Vagina (tissue), 2 donors: ENCODE measurements around the gene PUSL1. TPM values are rescaled to one million over a fixed set of nuclear protein-coding genes. Genes with fewer than 3 reads are reported as not detected.

Experiments used
- DNase-seq, 2 donors: peaks; one replicate each; pipeline ENCODE4 v3.0.0-alpha.2; 2017; ENCODE audit errors: extremely low spot score in 2 of 2
- H3K27ac ChIP-seq: fragments of 200-600 bp; sonication (generic); one replicate; pipeline ENCODE4 v1.5.1; 2019
- H3K27me3 ChIP-seq: fragments of 200-600 bp; sonication (generic); one replicate; pipeline ENCODE4 v1.5.1; 2019
- H3K36me3 ChIP-seq, 2 donors: fragments of 200-600 bp; sonication (generic); one replicate each; pipeline ENCODE4 v1.5.1; 2017 to 2019
- H3K4me1 ChIP-seq: fragments of 200-600 bp; sonication (generic); one replicate; pipeline ENCODE4 v1.5.1; 2019
- H3K4me3 ChIP-seq, 2 donors: fragments of 200-600 bp; sonication (generic); 1 replicate in 1 of 2; 2 replicates in 1 of 2; pipeline ENCODE4 v1.5.1; 2016 to 2019
- H3K9me3 ChIP-seq: fragments of 200-600 bp; sonication (generic); one replicate; pipeline ENCODE4 v1.5.1; 2019
- POLR2A ChIP-seq, 2 donors: fragments of 450-650 bp; IDR thresholded peaks; one replicate each; pipeline ENCODE4 v1.6.1; 2017; ENCODE audit warnings: antibody characterized with exemption in 2 of 2, mild to moderate bottlenecking in 2 of 2, moderate library complexity in 2 of 2
- POLR2AphosphoS5 ChIP-seq, 2 donors: sonication (generic); formaldehyde crosslinking; IDR thresholded peaks; one replicate each; pipeline ENCODE4 v1.9.0; 2017; ENCODE audit warnings: antibody characterized with exemption in 2 of 2, mild to moderate bottlenecking in 2 of 2, low read depth in 1 of 2; ENCODE audit not compliant: insufficient read depth in 1 of 2
- intact Hi-C: fragments of 100-400 bp; cut with DNase I; formaldehyde crosslinking; loops from one replicate; pipeline ENCODE4 v1.15.1; 2023
- total RNA-seq: library from RNA; depleted of rRNA; stranded (reverse); fragments of >200 nt; gene quantifications from one replicate; pipeline ENCODE4 v1.2.3, GENCODE V29; 2016
- TF ChIP-seq, protein P1 (sequence below), 3 experiments: fragments of 450-650 bp in 2 of 3; fragments of 200-600 bp in 1 of 3; sonication (generic) in 1 of 3; IDR thresholded peaks; one replicate each; pipeline ENCODE4 v1.5.1; 2017 to 2019; ENCODE audit warnings: antibody characterized with exemption in 3 of 3, mild to moderate bottlenecking in 2 of 3, moderate library complexity in 2 of 3

PUSL1 gene
- total RNA-seq, 1 donor from 2014 or later = 31.2 TPM

DNA sequence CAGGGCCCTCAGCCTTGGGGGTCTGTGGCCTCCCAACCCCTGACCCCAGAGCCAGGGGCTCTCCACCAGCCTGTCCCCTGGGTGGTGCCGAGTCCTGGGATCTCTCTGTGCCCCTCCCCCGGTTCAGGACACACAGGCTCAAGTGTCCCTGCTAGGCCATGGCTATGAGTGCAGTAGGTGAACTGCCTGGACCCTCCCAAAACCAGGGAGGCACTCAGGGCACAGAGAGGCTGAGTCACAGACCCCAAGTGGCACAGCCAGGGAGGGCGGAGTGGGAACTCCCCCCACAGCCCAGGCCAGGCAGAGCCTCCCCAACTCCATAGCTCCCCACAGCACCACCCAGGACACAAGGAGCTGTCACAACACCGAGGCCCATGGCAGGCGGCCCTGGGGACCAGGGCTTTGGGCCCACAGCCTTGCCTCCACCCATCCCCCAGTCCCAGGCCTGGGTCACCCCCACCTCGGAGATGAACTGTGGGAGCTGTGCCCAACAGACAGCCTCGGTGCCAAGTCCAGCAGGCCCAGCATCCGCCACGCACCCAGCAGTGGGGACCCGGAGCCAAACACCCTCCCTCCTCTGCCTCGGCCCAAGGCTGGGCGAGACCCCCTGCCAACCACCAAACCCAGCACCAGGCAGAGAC, 37.6 kb downstream of the PUSL1 start:
- no peaks in the 10 kb centered on the region for H3K9me3 ChIP-seq
- H3K4me3 ChIP-seq = peak overlapping the region in 1 of 2 donors; percentile 13
- H3K27me3 ChIP-seq = no peaks in the 10 kb centered on the region
- TF ChIP-seq POLR2AphosphoS5 (IDR thresholded peaks at IDR 0.05; ENCODE audit: insufficient read depth in 1 of 2, low read depth in 1 of 2) (no peak), POLR2A (IDR thresholded peaks at IDR 0.05) (no peak)
- TF ChIP-seq, protein P1, sequence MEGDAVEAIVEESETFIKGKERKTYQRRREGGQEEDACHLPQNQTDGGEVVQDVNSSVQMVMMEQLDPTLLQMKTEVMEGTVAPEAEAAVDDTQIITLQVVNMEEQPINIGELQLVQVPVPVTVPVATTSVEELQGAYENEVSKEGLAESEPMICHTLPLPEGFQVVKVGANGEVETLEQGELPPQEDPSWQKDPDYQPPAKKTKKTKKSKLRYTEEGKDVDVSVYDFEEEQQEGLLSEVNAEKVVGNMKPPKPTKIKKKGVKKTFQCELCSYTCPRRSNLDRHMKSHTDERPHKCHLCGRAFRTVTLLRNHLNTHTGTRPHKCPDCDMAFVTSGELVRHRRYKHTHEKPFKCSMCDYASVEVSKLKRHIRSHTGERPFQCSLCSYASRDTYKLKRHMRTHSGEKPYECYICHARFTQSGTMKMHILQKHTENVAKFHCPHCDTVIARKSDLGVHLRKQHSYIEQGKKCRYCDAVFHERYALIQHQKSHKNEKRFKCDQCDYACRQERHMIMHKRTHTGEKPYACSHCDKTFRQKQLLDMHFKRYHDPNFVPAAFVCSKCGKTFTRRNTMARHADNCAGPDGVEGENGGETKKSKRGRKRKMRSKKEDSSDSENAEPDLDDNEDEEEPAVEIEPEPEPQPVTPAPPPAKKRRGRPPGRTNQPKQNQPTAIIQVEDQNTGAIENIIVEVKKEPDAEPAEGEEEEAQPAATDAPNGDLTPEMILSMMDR (IDR thresholded peaks at IDR 0.05) = no peak
- H3K27ac ChIP-seq = peak overlapping the region; percentile 81
- no peaks in the 10 kb centered on the region for H3K36me3 ChIP-seq
- intact Hi-C loops = loop anchor here (5.0 kb wide), 1 partner anchor 39 kb away; the partner anchor contains the start of genes ACAP3 and PUSL1
- H3K4me1 ChIP-seq = peaks cover 51% of the 10 kb centered on the region
- DNase-seq = no peak

DNA sequence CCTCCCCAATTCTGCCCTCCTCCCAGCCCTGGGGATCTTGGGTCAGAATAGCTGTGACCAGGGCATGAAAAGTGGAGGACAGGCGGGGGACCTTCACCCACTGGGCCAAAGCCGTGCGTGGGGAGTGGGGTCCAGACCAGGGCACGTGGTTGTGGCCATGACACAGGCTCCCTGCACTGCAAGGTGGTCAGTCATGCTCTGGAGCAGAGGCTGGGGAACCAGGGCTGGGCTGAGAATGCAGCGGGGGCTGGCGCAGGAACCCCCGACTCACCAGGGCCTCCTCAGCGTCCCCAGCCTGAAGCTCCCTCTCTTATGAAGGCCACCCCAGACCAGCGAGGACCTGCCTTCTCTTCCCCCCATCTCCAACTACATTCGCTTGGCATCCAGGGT, 38.1 kb downstream of the PUSL1 start:
- DNase-seq = no peak
- TF ChIP-seq POLR2AphosphoS5 (IDR thresholded peaks at IDR 0.05; ENCODE audit: insufficient read depth in 1 of 2, low read depth in 1 of 2) = no peak
- TF ChIP-seq POLR2A (IDR thresholded peaks at IDR 0.05) = no peak
- TF ChIP-seq, protein P1 (IDR thresholded peaks at IDR 0.05) = no peak
- Histone ChIP-seq H3K27ac (peak overlapping the region; percentile 81), H3K27me3 (no peaks in the 10 kb centered on the region), H3K36me3 (no peaks in the 10 kb centered on the region), H3K4me3 (peak overlapping the region; percentile 13 to 71), H3K9me3 (no peaks in the 10 kb centered on the region), H3K4me1 (peaks cover 55% of the 10 kb centered on the region)
- intact Hi-C loops = loop anchor here (5.0 kb wide), 1 partner anchor 39 kb away; the partner anchor contains the start of genes ACAP3 and PUSL1

DNA sequence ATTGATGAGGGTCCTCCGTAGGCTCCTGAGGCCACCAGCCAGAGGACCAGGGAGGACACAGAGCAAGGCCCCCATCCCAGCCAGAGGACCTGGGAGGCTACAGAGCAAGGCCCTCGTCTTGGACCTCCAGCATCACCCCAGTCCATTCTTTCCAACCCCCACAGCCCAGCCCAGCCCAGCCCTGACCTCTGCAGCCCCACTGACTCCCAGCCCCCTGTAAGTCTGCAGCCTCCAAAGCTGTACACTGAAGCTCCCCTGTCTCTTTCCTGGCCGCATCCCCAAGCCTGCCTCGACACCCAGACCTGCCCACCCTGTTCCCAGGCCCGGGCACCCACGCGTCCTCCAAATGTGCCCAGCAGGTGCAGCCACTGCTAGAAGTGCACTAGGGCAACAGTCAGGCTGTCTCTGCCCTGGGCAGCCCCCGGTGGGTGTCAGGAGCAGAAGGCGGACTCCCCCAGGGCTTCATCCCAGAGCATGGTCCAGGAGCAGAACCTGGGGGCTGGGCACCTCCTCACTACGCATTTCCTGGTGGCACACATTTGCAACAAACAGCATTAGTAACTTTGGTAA, 38.7 kb downstream of the PUSL1 start:
- DNase-seq = no peak
- Histone ChIP-seq H3K27me3 (no peaks in the 10 kb centered on the region), H3K4me1 (peaks cover 61% of the 10 kb centered on the region), H3K9me3 (no peaks in the 10 kb centered on the region), H3K4me3 (peak overlapping the region; percentile 71 to 97), H3K36me3 (no peaks in the 10 kb centered on the region), H3K27ac (peak overlapping the region; percentile 81)
- intact Hi-C loops = loop anchor here (5.0 kb wide), 1 partner anchor 40 kb away; the partner anchor contains the start of genes ACAP3 and PUSL1
- TF ChIP-seq POLR2AphosphoS5 (IDR thresholded peaks at IDR 0.05; ENCODE audit: insufficient read depth in 1 of 2, low read depth in 1 of 2) = no peak

DNA sequence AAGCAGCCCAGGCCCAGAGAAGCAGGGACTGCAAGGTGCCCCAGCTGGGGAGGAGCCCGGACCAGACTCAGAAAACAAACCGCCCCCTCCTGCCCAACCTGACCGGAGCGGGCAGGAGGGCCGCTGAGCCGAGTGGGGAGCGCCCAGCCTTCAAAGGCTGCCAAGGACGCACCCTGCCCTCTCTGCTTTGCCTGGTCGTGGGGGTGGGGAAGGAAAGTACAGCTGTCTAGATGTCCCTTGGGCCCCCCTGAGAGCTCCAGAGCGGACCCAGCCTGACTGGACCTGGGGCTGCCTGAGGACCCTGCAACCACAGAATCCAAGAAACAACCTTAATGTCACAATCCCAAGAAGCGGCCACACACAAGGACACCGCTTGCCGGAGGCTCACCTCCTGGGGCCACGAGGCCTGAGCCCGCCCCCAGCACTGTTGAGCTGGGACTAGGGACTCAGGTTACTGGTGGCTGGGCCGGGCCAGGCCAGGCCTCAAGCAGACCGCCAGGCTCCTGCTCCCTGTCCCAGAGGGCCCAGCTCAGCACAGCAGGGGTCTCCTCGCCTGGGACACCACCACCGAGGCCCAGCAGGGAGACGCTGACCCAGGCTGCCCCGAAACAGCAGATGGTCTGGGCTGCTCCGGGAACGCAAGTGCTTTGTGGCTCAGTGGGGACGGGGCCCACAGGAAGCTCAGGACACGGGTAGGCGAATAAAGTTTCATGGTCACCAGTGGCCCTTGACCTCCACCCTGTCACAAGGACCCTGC, 39.4 kb downstream of the PUSL1 start:
- intact Hi-C loops = loop anchor here (5.0 kb wide), 1 partner anchor 41 kb away; the partner anchor contains the start of genes ACAP3 and PUSL1
- Histone ChIP-seq H3K4me1 (peaks cover 67% of the 10 kb centered on the region), H3K36me3 (no peaks in the 10 kb centered on the region), H3K4me3 (peak overlapping the region; percentile 71 to 97), H3K27ac (peak overlapping the region; percentile 81), H3K9me3 (no peaks in the 10 kb centered on the region), H3K27me3 (no peaks in the 10 kb centered on the region)
- TF ChIP-seq POLR2A (IDR thresholded peaks at IDR 0.05) (no peak), POLR2AphosphoS5 (IDR thresholded peaks at IDR 0.05; ENCODE audit: insufficient read depth in 1 of 2, low read depth in 1 of 2) (peak in 1 of 2 donors; percentile 25)
- no peak for DNase-seq

DNA sequence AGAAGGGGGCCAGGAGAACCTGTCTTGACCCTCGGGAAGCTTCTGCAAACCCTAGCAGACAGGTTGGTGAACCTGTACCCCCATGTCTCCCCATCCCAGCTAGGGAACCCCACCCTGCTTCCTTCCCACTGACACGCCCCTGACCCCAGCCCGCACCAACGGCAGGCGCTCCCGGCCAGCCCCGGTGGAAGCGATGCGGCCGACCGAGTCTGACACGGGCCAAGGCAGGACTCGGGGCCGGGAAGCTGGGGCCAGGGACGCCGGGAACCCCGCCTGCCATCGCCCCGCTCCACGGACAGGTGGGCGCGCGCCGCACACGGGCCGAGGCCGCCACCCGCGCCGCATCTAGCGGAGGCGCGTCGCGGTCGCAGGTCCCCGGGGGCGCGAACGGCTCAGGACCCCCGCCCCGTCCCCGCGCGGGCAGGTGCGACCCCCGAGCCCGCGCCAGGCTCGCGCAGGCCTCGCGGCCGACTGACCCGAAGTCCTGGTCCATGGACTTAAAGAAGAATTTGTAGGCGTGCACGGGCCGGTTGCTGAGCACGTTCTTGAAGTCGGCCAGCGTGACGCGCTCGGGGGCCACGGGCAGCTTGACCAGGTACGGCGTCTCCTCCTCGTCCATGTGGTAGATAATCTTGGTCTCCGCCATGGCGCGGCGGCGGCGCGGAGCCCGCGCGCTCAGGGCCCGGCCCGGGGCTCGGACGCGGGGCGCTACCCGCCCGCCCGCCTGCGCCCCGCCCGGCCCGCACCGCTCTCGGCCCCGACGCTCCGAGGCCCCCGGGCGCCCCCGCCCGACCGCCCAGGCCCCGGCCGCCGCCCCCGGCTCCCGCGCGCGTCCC, 40.2 kb downstream of the PUSL1 start:
- DNase-seq = no peak
- peaks cover 72% of the 10 kb centered on the region for H3K4me1 ChIP-seq
- peak overlapping the region; percentile 71 to 97 for H3K4me3 ChIP-seq
- H3K9me3 ChIP-seq = no peaks in the 10 kb centered on the region
- H3K36me3 ChIP-seq = peaks cover 0 to under 1% of the 10 kb centered on the region in 2 donors
- no peak for TF ChIP-seq POLR2AphosphoS5 (IDR thresholded peaks at IDR 0.05; ENCODE audit: insufficient read depth in 1 of 2, low read depth in 1 of 2)
- no peak for TF ChIP-seq POLR2A (IDR thresholded peaks at IDR 0.05)
- TF ChIP-seq, protein P1 (IDR thresholded peaks at IDR 0.05) = no peak
- no peaks in the 10 kb centered on the region for H3K27me3 ChIP-seq
- intact Hi-C loops = loop anchor here (5.0 kb wide), 1 partner anchor 41 kb away; the partner anchor contains the start of genes ACAP3 and PUSL1
- peak overlapping the region; percentile 81 for H3K27ac ChIP-seq
